ENCODE data around the gene PSMG3.

DNA sequence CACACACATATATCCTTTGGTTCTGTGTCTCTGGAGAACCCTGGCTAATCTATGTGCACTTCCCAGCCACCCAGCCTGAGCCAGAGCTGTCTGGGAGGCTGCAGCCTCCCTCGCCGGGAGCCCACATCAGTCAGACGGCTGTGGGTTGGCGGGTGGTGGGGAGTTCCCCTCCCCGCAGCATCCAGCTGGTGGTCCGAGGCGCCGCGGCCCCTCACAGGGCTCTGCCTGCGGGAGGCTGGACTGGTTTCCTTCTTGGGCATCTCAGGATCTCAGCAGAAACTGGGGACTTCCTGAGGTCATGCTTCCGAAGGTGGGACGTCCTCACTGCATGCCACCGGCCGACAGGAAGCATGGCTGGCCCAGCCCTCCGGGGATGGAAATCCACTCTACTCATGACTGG lies 22.0 kb upstream of the PSMG3 start:
- TF ChIP-seq, protein P1, sequence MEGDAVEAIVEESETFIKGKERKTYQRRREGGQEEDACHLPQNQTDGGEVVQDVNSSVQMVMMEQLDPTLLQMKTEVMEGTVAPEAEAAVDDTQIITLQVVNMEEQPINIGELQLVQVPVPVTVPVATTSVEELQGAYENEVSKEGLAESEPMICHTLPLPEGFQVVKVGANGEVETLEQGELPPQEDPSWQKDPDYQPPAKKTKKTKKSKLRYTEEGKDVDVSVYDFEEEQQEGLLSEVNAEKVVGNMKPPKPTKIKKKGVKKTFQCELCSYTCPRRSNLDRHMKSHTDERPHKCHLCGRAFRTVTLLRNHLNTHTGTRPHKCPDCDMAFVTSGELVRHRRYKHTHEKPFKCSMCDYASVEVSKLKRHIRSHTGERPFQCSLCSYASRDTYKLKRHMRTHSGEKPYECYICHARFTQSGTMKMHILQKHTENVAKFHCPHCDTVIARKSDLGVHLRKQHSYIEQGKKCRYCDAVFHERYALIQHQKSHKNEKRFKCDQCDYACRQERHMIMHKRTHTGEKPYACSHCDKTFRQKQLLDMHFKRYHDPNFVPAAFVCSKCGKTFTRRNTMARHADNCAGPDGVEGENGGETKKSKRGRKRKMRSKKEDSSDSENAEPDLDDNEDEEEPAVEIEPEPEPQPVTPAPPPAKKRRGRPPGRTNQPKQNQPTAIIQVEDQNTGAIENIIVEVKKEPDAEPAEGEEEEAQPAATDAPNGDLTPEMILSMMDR (IDR thresholded peaks at IDR 0.05) = no peak
- no peak for TF ChIP-seq POLR2A (IDR thresholded peaks at IDR 0.05)

All from Peyer's patch (tissue), 4 donors.